Measurements from ENCODE around the gene ERP27.

ERP27 gene

DNA sequence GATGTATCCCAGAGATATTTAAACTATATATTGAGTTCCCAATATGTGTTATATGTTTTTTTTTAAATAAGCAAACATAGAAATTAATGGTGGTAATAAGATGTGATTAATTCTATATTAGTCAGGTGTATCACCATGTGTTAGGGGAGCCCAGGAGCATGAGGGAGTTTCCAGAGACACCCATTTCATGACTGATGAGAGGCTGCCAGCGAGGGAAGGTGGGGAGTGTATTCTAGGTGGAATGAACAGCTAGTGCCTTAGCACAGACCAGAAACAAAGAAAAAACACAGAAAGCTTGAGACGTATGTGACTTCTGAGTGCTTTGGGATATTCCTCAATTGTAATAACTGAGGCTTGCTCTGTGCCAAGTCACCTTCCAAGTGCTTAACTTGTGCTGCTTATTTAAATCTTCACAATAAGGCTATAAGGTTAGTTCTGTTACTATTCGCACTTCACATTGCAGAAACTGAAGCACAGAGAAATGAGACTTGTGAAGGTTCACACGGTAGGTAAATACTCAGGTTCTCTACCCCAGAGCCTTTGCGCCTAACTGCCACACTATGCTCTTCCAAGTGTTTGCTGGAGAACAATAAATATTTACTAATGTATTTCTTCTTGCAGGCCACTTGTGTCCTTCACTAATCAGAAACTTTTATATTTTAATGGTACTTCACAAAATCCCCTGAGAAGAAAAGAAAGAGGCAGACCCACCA is 34.8 kb downstream of the ERP27 start:
- TF ChIP-seq EGR1 (IDR thresholded peaks at IDR 0.05) = no peak
- TF ChIP-seq RAD21 (IDR thresholded peaks at IDR 0.05; ENCODE audit: low read depth) = no peak
- TF ChIP-seq CREB1 (IDR thresholded peaks at IDR 0.05; ENCODE audit: low read depth) = no peak

DNA sequence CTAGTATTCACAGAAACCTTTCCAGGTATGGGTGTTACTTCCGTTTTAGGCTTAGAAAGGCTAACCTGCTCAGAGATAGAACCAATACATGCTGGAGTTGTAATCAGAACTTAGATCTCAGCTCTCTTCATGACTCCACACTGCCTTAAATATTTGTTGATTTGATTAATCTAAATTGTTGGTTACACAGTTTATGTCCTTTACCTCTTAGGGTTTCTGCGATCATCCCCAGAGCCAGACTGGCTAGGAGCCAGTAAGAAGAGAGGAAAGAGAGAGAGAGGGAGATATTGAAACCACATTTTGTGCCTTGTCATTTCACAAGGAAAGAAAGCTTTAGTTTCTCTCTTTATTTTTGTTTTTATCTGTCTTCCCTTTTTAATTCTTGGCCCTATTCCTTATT is 35.9 kb downstream of the ERP27 start:
- no peak for TF ChIP-seq CEBPB (IDR thresholded peaks at IDR 0.05)
- no peak for TF ChIP-seq YY1 (IDR thresholded peaks at IDR 0.05; ENCODE audit: low read depth)
- TF ChIP-seq TEAD4 (IDR thresholded peaks at IDR 0.05) = no peak
- no peak for TF ChIP-seq TCF12 (IDR thresholded peaks at IDR 0.05; ENCODE audit: low read depth)
- TF ChIP-seq, protein P1, sequence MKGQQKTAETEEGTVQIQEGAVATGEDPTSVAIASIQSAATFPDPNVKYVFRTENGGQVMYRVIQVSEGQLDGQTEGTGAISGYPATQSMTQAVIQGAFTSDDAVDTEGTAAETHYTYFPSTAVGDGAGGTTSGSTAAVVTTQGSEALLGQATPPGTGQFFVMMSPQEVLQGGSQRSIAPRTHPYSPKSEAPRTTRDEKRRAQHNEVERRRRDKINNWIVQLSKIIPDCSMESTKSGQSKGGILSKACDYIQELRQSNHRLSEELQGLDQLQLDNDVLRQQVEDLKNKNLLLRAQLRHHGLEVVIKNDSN (IDR thresholded peaks at IDR 0.05) = no peak
- no peak for TF ChIP-seq EP300 (IDR thresholded peaks at IDR 0.05; ENCODE audit: borderline replicate concordance)
- no peak for TF ChIP-seq TAF1 (IDR thresholded peaks at IDR 0.05; ENCODE audit: low read depth)
- no peak for TF ChIP-seq NFIC (IDR thresholded peaks at IDR 0.05)
- TF ChIP-seq FOXM1 (IDR thresholded peaks at IDR 0.05; ENCODE audit: borderline replicate concordance, low read depth) = no peak
- TF ChIP-seq, protein P2, sequence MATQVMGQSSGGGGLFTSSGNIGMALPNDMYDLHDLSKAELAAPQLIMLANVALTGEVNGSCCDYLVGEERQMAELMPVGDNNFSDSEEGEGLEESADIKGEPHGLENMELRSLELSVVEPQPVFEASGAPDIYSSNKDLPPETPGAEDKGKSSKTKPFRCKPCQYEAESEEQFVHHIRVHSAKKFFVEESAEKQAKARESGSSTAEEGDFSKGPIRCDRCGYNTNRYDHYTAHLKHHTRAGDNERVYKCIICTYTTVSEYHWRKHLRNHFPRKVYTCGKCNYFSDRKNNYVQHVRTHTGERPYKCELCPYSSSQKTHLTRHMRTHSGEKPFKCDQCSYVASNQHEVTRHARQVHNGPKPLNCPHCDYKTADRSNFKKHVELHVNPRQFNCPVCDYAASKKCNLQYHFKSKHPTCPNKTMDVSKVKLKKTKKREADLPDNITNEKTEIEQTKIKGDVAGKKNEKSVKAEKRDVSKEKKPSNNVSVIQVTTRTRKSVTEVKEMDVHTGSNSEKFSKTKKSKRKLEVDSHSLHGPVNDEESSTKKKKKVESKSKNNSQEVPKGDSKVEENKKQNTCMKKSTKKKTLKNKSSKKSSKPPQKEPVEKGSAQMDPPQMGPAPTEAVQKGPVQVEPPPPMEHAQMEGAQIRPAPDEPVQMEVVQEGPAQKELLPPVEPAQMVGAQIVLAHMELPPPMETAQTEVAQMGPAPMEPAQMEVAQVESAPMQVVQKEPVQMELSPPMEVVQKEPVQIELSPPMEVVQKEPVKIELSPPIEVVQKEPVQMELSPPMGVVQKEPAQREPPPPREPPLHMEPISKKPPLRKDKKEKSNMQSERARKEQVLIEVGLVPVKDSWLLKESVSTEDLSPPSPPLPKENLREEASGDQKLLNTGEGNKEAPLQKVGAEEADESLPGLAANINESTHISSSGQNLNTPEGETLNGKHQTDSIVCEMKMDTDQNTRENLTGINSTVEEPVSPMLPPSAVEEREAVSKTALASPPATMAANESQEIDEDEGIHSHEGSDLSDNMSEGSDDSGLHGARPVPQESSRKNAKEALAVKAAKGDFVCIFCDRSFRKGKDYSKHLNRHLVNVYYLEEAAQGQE (IDR thresholded peaks at IDR 0.05; ENCODE audit: low read depth) = no peak
- no peak for TF ChIP-seq RAD21 (IDR thresholded peaks at IDR 0.05; ENCODE audit: low read depth)

DNA sequence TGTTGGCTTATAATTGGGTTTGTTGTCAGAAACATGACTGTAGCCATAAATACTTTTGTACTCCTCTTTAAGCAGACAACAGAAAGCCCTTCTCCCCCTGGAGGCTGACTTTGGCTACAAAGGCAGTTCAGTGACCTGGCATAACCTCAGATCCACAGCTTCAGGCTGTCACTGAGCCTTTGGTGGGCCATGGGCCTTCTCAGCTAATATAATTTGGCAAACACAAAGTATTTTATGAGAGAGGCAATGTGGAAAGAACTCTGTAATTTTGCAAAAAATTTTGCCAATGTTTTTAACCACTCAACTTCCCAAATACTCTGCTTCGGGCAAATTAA is 37.1 kb downstream of the ERP27 start:
- TF ChIP-seq RAD21 (IDR thresholded peaks at IDR 0.05; ENCODE audit: low read depth) (no peak), EGR1 (IDR thresholded peaks at IDR 0.05) (no peak), CREB1 (IDR thresholded peaks at IDR 0.05; ENCODE audit: low read depth) (no peak), NFIC (IDR thresholded peaks at IDR 0.05) (no peak)
- TF ChIP-seq, protein P3, sequence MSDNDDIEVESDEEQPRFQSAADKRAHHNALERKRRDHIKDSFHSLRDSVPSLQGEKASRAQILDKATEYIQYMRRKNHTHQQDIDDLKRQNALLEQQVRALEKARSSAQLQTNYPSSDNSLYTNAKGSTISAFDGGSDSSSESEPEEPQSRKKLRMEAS (IDR thresholded peaks at IDR 0.05) = no peak

DNA sequence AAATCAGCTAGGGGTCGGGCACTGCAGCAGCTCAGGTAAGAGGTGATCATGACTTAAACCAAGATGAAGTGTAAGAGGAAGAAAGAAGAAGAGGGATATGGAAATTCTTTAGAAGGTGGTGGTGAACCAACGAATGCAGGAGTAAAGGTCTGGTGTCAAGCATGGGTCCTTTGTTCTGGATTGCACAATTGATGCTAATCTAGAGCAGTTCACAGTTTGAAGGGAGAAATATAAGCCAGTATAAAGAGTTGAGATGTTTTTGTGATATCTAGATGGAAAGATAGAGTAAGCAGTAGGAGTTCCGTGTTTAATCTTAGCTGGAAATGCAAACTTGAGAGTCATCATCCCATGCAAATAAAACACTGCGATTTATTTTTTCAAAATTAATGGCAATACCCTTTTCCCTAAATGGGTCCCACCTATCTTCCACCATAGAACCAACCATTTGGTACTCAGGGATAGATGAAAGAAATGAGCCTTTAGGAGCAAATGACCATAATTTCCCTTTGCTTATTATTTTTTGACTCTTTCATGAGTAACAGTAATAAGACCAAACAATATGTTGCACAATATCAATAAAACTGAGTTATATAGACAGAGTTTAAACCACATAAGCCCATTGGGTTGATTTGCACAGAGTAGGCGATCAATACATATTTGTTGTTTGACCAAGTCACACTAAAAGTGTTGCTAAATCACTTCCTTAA is 37.7 kb downstream of the ERP27 start:
- TF ChIP-seq TCF12 (IDR thresholded peaks at IDR 0.05; ENCODE audit: low read depth) (no peak), ZBTB7A (IDR thresholded peaks at IDR 0.05; ENCODE audit: low read depth) (no peak), RAD21 (IDR thresholded peaks at IDR 0.05; ENCODE audit: low read depth) (no peak), FOXM1 (IDR thresholded peaks at IDR 0.05; ENCODE audit: borderline replicate concordance, low read depth) (no peak)
- TF ChIP-seq, protein P1 (IDR thresholded peaks at IDR 0.05) = no peak

DNA sequence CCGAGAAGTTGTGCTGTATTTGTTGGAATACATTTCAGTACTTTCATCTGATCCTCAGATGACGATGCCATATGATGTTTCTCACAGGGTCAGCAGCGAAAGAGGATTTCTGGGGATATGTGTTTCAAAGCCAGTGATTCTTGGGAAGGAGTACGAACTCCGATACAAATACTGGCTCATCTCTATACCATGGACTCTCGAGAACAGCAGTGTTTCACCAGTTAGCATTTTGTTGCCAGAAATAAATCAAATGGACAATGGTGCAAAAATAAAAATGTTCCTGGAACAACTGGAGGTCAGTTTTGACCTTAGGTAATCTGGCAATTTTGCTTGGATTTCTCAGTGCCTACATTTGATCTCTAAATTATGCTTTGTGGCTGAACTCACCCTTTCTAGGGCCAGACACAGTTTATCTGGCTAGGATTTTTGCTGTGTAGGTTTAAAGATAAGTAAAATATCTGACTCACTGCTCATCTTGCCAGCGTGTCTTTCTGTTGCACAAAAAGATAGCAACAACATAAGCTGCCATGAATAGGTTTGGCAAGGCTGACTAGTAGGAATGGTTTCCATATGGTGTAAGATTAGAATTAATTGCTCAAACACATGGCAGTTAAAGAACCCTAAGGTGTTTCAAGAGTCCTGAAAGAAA is 41.7 kb downstream of the ERP27 start:
- TF ChIP-seq EGR1 (IDR thresholded peaks at IDR 0.05) = no peak

DNA sequence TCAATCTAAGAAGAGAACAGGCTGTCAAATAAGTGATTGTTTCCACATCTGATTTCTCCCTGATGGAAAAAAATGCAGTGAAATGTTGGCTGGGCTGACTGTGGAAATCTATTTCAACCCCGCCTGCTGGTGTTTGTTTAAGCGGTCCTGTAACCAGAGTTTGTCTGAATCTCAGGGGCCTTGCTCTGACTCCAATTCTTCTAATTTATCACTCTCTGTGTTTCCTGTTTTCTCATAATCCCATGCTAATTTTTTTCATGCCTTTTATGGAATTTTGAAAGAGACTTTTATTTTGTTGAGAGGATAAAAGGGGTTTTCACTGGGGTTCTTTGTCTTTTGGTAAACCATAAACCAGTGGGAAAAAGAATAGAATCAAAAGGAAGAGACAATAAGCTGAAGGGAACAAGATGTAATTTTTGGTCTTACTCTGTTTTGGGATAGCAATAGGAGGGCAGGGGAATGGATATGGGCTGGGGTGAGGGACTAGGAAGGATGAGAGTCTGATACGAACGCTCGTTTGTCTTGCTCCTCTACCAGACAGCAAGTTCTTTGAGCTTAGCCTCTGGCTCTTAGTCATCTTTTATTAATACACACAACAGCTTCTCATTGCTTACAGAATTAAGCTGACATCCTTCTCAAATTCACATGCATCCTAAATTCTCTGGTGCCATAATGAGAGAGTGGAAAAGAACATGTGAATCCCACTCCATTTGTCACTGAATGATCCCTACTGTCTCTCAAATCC is 44.7 kb downstream of the ERP27 start:
- no peak for TF ChIP-seq FOXM1 (IDR thresholded peaks at IDR 0.05; ENCODE audit: borderline replicate concordance, low read depth)
- no peak for TF ChIP-seq TAF1 (IDR thresholded peaks at IDR 0.05; ENCODE audit: low read depth)
- TF ChIP-seq, protein P3 (IDR thresholded peaks at IDR 0.05) = no peak
- no peak for TF ChIP-seq EGR1 (IDR thresholded peaks at IDR 0.05)
- no peak for TF ChIP-seq TCF12 (IDR thresholded peaks at IDR 0.05; ENCODE audit: low read depth)
- no peak for TF ChIP-seq TEAD4 (IDR thresholded peaks at IDR 0.05)
- no peak for TF ChIP-seq ZBTB7A (IDR thresholded peaks at IDR 0.05; ENCODE audit: low read depth)
- TF ChIP-seq CREB1 (IDR thresholded peaks at IDR 0.05; ENCODE audit: low read depth) = no peak
- TF ChIP-seq RAD21 (IDR thresholded peaks at IDR 0.05; ENCODE audit: low read depth) = no peak
- TF ChIP-seq NFIC (IDR thresholded peaks at IDR 0.05) = no peak
- TF ChIP-seq, protein P1 (IDR thresholded peaks at IDR 0.05) = no peak
- TF ChIP-seq CEBPB (IDR thresholded peaks at IDR 0.05) = no peak
- TF ChIP-seq, protein P2 (IDR thresholded peaks at IDR 0.05; ENCODE audit: low read depth) = no peak
- no peak for TF ChIP-seq EP300 (IDR thresholded peaks at IDR 0.05; ENCODE audit: borderline replicate concordance)
- TF ChIP-seq YY1 (IDR thresholded peaks at IDR 0.05; ENCODE audit: low read depth) = no peak

Measured in Ishikawa (cell line).